ENCODE results near the gene ATP1A2.
"Not testable (repeated sequence)": the region's sequence is repeated elsewhere in the genome, so short reads cannot be mapped to it uniquely, and the experiment has no call there.

Gene ATP1A2

DNA sequence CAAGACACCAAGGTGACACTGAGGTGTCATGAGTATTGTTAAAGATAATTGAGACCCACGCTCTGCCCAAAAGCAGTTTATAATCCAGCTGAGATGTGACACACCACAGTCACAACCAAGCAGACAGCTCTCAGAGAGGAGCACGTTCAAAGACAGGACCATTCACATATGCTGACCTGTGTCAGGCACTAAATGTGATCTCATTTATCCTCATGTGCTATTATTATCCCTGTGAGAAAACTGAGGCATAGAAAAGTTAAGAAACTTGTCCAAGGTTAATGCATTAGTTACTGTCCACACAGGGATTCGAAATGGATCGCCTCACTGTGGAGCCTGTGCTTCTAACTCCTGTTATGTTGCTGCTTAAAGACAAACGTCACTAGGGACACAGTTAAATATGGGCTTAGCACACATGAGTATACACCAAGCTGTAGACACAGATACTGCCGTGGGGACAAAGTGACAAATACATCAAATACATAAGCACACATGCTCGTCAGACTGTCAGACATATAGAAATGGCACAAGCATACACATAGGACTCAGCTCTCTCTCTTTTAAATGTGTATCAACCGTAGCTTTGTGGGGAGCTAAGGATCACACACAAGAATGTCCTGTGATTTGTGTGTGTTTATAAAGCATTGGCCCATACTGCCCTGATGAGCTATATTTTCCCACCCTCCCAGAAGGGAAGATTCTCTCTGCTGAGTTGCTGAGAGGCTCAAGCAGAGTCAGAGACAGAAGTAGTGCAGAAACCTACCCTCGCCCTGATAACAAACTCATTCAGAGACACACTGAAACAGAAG lies 13.6 kb upstream of the ATP1A2 start:
- no peak for DNase-seq

- DNase-seq: no peak
Measured at GRCh38 chr1:160103658-160104408, 11.7 kb upstream of the ATP1A2 start.

GRCh38 chr1:160104486-160104885 lies 11.1 kb upstream of the ATP1A2 start:
- no peak for DNase-seq

DNA sequence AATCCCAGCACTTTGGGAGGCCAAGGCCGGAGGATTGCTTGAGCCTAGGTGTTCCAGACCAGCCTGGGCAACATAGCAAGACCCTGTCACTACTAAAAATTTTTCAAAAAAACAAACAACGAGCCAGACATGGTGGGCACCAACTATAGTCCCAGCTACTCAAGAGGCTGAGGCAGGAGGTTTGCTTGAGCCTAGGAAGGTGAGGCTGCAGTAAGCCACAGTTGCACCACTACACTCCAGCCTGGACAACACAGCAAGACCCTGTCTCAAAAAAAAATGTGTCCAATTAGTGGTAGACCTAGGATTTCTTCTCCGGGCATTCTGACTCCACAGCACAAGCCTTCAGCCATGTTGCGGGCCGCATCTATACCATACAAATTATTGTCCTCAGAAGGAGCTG lies 10.4 kb upstream of the ATP1A2 start:
- DNase-seq: no peak

DNA sequence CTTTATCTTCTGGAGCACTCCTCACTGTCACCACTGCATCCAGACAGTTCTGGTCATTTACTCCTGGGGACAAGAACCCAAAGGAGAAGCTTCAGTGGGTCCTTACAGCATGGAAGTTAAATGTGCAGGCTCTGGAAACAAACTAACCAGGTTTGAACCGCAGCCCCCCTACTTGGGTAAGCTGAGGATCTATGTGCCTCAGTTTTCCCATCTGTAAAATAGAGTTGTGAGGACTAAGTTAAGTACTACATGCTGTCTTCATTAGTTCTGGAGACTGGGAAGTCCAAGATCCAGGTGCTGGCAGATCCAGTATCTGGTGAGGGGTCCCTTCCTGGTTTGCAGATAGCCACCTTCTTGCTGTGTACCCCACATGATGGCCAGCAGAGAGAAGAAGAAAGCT lies 8.0 kb upstream of the ATP1A2 start:
- DNase-seq: no peak

GRCh38 chr1:160108888-160109662 lies 6.5 kb upstream of the ATP1A2 start:
- DNase-seq: peak; percentile 41

DNA sequence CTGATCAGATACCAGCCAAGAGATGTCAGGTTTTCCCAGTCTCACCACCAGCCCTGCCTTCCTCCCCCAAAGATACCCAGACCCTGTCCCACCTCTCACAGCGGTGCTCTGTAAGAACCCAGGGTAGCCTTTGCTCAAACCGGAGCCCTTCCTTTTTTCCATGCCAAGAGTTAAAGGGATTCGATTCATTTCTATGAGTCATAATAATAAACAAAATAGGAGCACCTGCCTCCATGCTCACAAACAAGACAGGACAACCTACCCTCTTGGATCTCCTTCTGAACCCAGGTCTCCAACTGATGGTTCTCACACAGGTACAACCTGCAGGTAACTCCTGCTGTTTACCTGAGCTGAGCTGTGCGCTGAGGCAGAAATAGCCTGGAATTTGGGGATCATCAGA lies 5.9 kb upstream of the ATP1A2 start:
- DNase-seq: no peak

GRCh38 chr1:160111462-160111861 lies 4.1 kb upstream of the ATP1A2 start:
- DNase-seq: not testable (repeated sequence)

- DNase-seq: no peak
Measured at GRCh38 chr1:160112357-160112756, 3.2 kb upstream of the ATP1A2 start.

DNA sequence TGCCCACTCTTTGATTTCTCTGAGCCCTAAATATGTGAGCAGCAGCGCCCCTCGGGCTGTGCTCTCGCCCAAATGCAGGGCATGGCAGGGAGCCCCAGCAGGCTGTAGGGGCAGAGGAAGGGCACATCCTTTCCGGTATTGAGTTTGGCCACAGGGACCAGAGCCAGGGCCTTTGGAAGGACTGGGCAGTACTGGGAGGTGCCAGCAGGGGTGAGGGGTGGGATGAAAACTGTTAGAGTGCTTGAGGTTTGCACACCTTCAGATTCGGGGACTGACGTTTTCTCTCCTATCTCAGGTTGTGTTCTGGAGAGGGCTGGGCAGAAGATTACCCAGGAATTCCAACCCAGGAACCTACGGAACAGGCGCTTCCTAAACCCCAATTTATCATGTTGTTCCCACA lies 2.2 kb upstream of the ATP1A2 start:
- DNase-seq: no peak

- no peak for DNase-seq
Measured at GRCh38 chr1:160114085-160114484, 1.5 kb upstream of the ATP1A2 start.

- no peak for DNase-seq
Measured at GRCh38 chr1:160116283-160117147, 956 bp downstream of the ATP1A2 start.

GRCh38 chr1:160117300-160117699 lies 1.7 kb downstream of the ATP1A2 start:
- DNase-seq: no peak

- DNase-seq: no peak
Measured at GRCh38 chr1:160117709-160118183, 2.2 kb downstream of the ATP1A2 start.

DNA sequence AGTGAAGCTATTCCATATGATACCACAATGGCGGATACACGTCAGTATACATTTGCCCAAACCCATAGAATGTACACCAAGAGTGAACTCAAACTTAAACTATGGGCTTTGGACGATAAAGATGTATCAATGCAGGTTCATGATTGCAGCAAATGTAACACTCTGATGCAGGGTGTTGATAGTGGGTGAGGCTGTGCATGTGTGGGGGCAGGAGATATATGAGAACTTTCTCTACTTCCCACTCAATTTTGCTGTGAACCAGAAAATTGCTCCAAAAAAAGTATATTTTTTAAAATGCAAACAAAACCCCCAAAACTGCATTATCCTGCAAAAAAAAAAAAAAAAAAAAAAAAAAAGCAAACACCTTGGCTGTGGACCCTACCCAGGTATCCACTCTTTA lies 3.4 kb downstream of the ATP1A2 start:
- DNase-seq: no peak

DNA sequence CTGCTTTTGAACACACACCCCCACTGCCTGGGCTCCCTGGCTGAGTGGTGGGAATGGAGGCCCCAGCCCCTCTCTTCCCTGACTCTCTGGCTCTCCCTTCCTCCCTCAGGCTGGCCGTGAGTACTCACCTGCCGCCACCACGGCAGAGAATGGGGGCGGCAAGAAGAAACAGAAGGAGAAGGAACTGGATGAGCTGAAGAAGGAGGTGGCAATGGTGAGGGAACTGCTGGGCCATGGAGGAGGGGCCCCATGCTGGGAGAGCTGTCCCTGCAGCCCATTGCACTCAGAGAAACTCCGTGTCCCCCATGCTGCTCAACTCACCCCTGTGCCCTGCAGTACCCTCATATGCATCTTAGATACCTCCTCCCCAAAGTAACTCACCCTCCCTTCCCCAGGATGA lies 5.2 kb downstream of the ATP1A2 start:
- DNase-seq: no peak

GRCh38 chr1:160121388-160121787 lies 5.8 kb downstream of the ATP1A2 start:
- DNase-seq: no peak

DNA sequence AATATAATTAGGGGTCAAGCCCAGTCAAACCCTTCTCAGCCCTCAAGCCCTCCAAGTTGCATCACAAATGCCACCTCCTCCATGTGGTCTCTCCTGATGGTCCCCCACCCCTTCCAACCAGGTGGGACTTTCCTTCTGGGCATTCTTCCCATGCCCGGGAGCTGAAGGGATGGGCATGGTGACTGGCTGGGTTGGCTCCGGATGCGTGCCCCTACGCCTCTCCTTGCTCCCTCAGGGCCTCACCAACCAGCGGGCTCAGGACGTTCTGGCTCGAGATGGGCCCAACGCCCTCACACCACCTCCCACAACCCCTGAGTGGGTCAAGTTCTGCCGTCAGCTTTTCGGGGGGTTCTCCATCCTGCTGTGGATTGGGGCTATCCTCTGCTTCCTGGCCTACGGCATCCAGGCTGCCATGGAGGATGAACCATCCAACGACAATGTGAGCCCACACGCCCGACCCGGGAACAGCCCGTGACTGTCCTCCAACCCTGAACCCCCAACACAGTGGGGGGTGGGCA lies 7.5 kb downstream of the ATP1A2 start:
- no peak for DNase-seq

DNA sequence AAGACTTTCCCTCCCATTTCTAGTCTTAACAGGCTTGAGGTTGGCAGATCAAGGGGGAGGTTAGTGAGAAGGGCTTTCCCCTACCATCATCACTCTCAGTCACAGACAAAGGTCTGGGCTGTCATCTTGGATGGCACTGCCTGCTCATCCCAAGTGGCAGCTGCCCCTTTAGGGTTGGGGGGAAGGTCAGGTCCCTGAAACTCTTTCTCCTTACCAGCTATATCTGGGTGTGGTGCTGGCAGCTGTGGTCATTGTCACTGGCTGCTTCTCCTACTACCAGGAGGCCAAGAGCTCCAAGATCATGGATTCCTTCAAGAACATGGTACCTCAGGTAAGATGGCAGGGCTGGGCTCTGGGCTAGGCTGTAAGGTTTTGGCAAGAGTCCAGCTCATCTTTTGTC lies 8.2 kb downstream of the ATP1A2 start:
- DNase-seq: no peak

DNA sequence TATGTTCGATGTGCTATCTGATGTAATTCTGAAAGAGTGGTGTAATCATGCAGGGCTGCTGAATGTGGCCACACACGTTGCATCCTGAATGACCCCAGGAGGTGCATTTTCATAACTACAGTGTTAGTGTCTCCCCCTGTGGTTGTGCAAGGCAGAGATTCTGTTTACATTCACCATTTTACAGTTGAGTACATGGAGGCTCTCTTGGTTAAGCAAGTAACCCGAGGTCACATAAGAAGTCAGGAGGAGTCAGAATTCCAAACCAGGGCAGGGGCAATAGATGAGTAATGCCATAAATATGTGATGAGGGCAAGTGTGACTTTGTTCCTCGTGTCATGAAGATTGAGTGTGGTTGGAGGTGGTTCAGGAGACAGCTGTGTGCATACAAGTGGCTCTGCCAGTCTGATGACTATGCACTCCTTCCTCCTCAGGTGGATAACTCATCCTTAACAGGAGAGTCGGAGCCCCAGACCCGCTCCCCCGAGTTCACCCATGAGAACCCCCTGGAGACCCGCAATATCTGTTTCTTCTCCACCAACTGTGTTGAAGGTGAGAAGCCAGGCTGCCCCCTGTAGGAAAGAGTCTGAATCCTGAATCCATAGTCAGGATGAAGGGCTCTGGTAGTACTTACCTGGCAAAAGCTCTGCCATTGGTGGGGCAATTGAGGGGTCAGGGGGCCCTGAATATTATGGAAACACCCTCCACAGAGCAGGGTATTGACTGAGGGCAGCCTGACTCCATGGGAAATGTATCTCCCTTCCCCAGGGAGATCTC lies 9.3 kb downstream of the ATP1A2 start:
- no peak for DNase-seq

GRCh38 chr1:160125746-160126145 lies 10.2 kb downstream of the ATP1A2 start:
- no peak for DNase-seq

All from activated naive CD4-positive, alpha-beta T cell treated with Interleukin-2 at 50 U/mL for 16 hours (primary cell).